Glutamatergic neuron (in vitro differentiated cells): Measurements from ENCODE around the gene MAPT. TPM values are rescaled to one million over a fixed set of nuclear protein-coding genes. Genes with fewer than 3 reads are reported as not detected.

Source experiments
- DNase-seq: peaks from one replicate; pipeline ENCODE4 v3.0.0; 2022
- H3K27ac Mint-ChIP-seq: one replicate; pipeline ENCODE4 v1.8.0; 2020; ENCODE audit warnings: mild to moderate bottlenecking, mixed read lengths, inconsistent platforms; ENCODE audit not compliant: unreplicated experiment
- H3K27me3 Mint-ChIP-seq: one replicate; pipeline ENCODE4 v1.8.0; 2020; ENCODE audit warnings: mild to moderate bottlenecking, moderate library complexity, mixed read lengths, inconsistent platforms; ENCODE audit not compliant: unreplicated experiment
- H3K36me3 Mint-ChIP-seq: one replicate; pipeline ENCODE4 v1.8.0; 2020; ENCODE audit warnings: mild to moderate bottlenecking, mixed read lengths, inconsistent platforms; ENCODE audit not compliant: unreplicated experiment
- H3K4me1 Mint-ChIP-seq: one replicate; pipeline ENCODE4 v1.8.0; 2020; ENCODE audit warnings: mild to moderate bottlenecking, low read depth, mixed read lengths, inconsistent platforms; ENCODE audit not compliant: unreplicated experiment
- H3K4me3 Mint-ChIP-seq: one replicate; pipeline ENCODE4 v1.8.0; 2020; ENCODE audit warnings: mild to moderate bottlenecking, mixed read lengths, inconsistent platforms; ENCODE audit not compliant: unreplicated experiment
- H3K9me3 Mint-ChIP-seq: one replicate; pipeline ENCODE4 v1.8.0; 2020; ENCODE audit warnings: mild to moderate bottlenecking, moderate library complexity, mixed read lengths, inconsistent platforms; ENCODE audit not compliant: unreplicated experiment
- total RNA-seq: library from RNA; stranded (reverse); fragmentation: NEBNext Ultra II Directional; extraction: Animal tissue kit (Norgen Biotek cat#: 25700); gene quantifications from one replicate; pipeline ENCODE4 v1.2.1, GENCODE V29; 2021; ENCODE audit not compliant: unreplicated experiment
- TF ChIP-seq, protein P1 (sequence below): fragments of 200-600 bp; sonication (generic); IDR thresholded peaks from one replicate; pipeline ENCODE4 v1.5.0; 2021; ENCODE audit not compliant: partially characterized antibody, unreplicated experiment

MAPT gene
- total RNA-seq, 1 donor from 2014 or later: 123 TPM

DNA sequence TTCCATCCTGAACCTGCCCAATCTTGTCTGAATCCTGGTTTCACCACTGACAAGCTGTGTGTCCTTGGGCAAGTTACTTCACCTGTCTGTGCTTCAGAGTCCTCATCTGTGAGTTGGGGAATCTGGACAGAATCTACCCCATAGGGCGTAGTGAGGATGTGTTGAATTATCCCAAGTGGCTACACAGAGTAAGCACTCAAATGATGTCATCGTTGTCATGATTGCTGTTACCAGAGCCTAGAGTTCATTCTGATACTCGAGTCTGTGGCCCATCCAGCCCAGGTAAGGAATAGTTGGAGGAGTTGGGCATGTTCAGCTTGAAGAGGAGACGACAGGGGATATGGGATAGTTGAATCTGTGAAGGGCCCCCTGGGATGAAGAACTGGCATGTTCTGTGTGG lies 45.9 kb downstream of the MAPT start:
- Mint-ChIP-seq H3K27ac (no peak overlapping the region), H3K36me3 (no peaks in the 10 kb centered on the region), H3K9me3 (peaks cover 8% of the 10 kb centered on the region), H3K4me1 (peaks cover 19% of the 10 kb centered on the region), H3K27me3 (peaks cover 8% of the 10 kb centered on the region), H3K4me3 (no peak overlapping the region)
- TF ChIP-seq, protein P1, sequence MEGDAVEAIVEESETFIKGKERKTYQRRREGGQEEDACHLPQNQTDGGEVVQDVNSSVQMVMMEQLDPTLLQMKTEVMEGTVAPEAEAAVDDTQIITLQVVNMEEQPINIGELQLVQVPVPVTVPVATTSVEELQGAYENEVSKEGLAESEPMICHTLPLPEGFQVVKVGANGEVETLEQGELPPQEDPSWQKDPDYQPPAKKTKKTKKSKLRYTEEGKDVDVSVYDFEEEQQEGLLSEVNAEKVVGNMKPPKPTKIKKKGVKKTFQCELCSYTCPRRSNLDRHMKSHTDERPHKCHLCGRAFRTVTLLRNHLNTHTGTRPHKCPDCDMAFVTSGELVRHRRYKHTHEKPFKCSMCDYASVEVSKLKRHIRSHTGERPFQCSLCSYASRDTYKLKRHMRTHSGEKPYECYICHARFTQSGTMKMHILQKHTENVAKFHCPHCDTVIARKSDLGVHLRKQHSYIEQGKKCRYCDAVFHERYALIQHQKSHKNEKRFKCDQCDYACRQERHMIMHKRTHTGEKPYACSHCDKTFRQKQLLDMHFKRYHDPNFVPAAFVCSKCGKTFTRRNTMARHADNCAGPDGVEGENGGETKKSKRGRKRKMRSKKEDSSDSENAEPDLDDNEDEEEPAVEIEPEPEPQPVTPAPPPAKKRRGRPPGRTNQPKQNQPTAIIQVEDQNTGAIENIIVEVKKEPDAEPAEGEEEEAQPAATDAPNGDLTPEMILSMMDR: no peak
- no peak for DNase-seq

DNA sequence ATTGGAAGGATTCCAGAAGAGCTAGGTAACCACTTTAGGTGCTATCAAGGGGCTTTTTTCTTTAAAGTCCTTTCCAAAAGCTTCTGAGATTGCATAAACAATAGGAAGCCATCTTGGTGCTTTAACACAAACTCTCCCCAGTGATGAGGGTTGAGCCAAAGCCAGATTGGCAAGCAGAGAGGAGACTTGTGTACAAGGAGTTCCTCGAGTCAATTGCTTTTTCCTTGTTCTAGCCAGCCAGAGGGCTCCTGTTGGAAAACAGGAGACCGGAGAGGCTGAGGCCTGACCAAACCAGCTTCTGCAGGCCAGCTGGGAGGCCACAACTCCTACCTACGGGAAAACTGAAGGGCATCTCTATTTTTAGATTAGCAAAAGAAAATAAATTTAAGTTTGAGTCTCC lies 46.5 kb downstream of the MAPT start:
- Mint-ChIP-seq H3K27me3 (peaks cover 5% of the 10 kb centered on the region), H3K9me3 (peaks cover 6% of the 10 kb centered on the region), H3K4me3 (no peak overlapping the region), H3K27ac (no peak overlapping the region), H3K4me1 (peaks cover 16% of the 10 kb centered on the region), H3K36me3 (no peaks in the 10 kb centered on the region)
- no peak for DNase-seq
- TF ChIP-seq, protein P1: no peak

DNA sequence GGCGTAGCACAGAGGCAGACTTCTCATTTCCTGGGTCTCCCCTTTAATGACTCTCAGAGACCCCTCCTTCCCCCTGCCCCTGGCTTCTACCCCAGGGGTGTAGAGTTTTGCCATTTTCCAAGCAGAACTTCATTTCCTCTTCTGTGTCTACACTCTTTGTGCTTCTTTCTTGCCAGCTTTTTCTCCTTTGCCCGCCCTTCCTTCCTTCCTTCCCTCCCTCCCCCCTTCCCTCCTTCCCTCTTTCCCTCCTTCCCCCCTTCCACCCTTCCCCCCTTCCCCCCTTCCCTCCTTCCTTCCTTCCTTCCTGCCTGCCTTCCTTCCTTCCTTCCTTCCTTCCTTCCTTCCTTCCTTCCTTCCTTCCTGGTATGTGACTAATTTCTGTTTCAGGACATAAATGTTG lies 47.0 kb downstream of the MAPT start:
- H3K4me3 Mint-ChIP-seq: no peak overlapping the region
- DNase-seq: no peak
- peaks cover 12% of the 10 kb centered on the region for H3K4me1 Mint-ChIP-seq
- TF ChIP-seq, protein P1: no peak
- no peaks in the 10 kb centered on the region for H3K36me3 Mint-ChIP-seq
- H3K27me3 Mint-ChIP-seq: peaks cover 4% of the 10 kb centered on the region
- peaks cover 6% of the 10 kb centered on the region for H3K9me3 Mint-ChIP-seq
- no peak overlapping the region for H3K27ac Mint-ChIP-seq

DNA sequence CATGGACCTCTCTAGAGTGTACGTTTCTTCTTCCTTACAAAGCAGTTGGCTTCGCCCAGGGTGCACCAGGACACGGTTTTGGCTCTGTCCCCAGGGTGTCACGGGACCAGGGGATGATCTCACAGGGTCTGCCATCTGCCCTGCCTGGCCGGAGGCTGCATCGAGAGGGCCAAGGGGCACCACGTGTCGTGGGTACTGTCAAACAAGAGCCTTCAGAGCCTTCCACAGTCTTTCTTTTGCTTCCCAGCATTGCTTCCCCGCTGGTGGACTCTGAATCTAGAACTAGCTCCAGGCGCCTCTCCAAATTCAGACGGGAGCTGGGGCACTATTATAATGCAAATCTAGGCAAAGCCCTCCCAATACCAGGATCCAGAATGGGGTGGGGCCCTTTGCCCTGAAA lies 47.9 kb downstream of the MAPT start:
- peaks cover 10% of the 10 kb centered on the region for H3K4me1 Mint-ChIP-seq
- H3K9me3 Mint-ChIP-seq: peaks cover 3% of the 10 kb centered on the region
- TF ChIP-seq, protein P1: no peak
- H3K36me3 Mint-ChIP-seq: no peaks in the 10 kb centered on the region
- peaks cover 4% of the 10 kb centered on the region for H3K27me3 Mint-ChIP-seq
- H3K4me3 Mint-ChIP-seq: no peak overlapping the region
- peak overlapping the region; percentile 28 for H3K27ac Mint-ChIP-seq
- peak; percentile 65 for DNase-seq

DNA sequence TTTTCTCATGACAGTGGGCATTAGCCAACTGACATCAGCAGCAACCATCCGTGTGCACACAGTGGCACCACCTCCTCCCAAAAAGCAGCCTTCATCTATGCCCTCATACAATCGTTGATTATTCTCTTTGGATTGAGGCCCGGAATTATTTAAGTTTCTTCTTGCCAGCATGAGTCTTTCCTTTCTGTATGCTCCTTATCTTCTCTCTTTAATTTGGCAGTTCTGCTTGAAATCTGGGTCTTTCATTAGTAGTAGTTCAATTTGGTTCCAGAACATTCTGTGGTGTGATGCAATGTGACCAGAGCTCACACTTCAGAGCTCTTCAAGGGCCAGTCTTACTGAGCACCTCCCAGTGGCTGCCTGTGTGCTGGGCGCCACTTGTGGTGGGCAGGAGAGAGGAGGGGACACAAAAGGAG lies 52.5 kb downstream of the MAPT start:
- TF ChIP-seq, protein P1: no peak
- H3K27me3 Mint-ChIP-seq: peaks cover 5% of the 10 kb centered on the region
- H3K27ac Mint-ChIP-seq: no peak overlapping the region
- no peak overlapping the region for H3K4me3 Mint-ChIP-seq
- DNase-seq: no peak
- H3K36me3 Mint-ChIP-seq: no peaks in the 10 kb centered on the region
- H3K4me1 Mint-ChIP-seq: peaks cover 8% of the 10 kb centered on the region
- H3K9me3 Mint-ChIP-seq: peaks cover 3% of the 10 kb centered on the region
